OCI-LY3 (cell line): Measurements from ENCODE around the gene THRB.

Experiments
- H2AFZ ChIP-seq: fragments of 200-600, 300-600 bp; shearing (Covaris generic); 2 replicates; pipeline ENCODE4 v1.6.0; 2014; ENCODE audit warnings: antibody characterized with exemption, low read depth, low read length
- H3K27ac ChIP-seq: fragments of 200-600, 300-600 bp; sonication (generic); 2 replicates; pipeline ENCODE4 v1.5.1; 2014; ENCODE audit warnings: mild to moderate bottlenecking, low read length, moderate library complexity, mixed read lengths
- H3K27me3 ChIP-seq: fragments of 200-600, 300-600 bp; sonication (generic); 2 replicates; pipeline ENCODE4 v1.6.1; 2014; ENCODE audit warnings: low read depth, low read length, mixed read lengths
- H3K36me3 ChIP-seq: fragments of 200-600, 300-600 bp; sonication (generic); replicated peaks from 2 replicates; pipeline ENCODE3; 2014; ENCODE audit warnings: low read depth, low read length, mixed read lengths
- H3K4me1 ChIP-seq: fragments of 300-600, 200-600 bp; sonication (generic); 2 replicates; pipeline ENCODE4 v1.6.1; 2014; ENCODE audit warnings: low read length, mixed read lengths
- H3K4me2 ChIP-seq: fragments of 200-600, 300-600 bp; sonication (generic); 2 replicates; pipeline ENCODE4 v1.6.1; 2014; ENCODE audit warnings: low read length, mixed read lengths
- H3K4me3 ChIP-seq: fragments of 300-600, 200-600 bp; sonication (generic); 2 replicates; pipeline ENCODE4 v1.5.1; 2014; ENCODE audit warnings: antibody characterized with exemption, mild to moderate bottlenecking, low read length, moderate library complexity
- H3K79me2 ChIP-seq: fragments of 300-600, 200-600 bp; shearing (Covaris generic); 2 replicates; pipeline ENCODE4 v1.6.1; 2014; ENCODE audit warnings: mild to moderate bottlenecking, low read length, mixed read lengths
- H3K9ac ChIP-seq: fragments of 300-600, 200-600 bp; shearing (Covaris generic); 2 replicates; pipeline ENCODE4 v1.6.0; 2014; ENCODE audit warnings: mild to moderate bottlenecking, low read length, moderate library complexity
- H3K9me3 ChIP-seq: fragments of 200-600, 300-600 bp; shearing (Covaris generic); 2 replicates; pipeline ENCODE4 v1.6.1; 2014; ENCODE audit warnings: low read length, mixed read lengths; ENCODE audit not compliant: insufficient read depth
- H4K20me1 ChIP-seq: fragments of 200-600, 300-600 bp; sonication (generic); 2 replicates; pipeline ENCODE4 v1.6.1; 2016; ENCODE audit warnings: low read length, mixed read lengths; ENCODE audit not compliant: insufficient read depth
- EZH2phosphoT487 ChIP-seq: fragments of 200-600 bp; shearing (Covaris generic); IDR thresholded peaks from 2 replicates; pipeline ENCODE4 v1.6.1; 2018; ENCODE audit warnings: antibody characterized with exemption, mixed run types, low read depth
- TF ChIP-seq, protein P1 (sequence below): fragments of 200-600, 300-600 bp; sonication (generic); IDR thresholded peaks from 2 replicates; pipeline ENCODE4 v1.5.1; 2014; ENCODE audit warnings: antibody characterized with exemption, low read length, low read depth

The THRB gene

GRCh38 chr3:24513463-24513862 lies 18.8 kb upstream of the THRB start:
- Histone ChIP-seq H3K4me3 (no peak overlapping the region), H3K27ac (no peak overlapping the region), H3K79me2 (no peaks in the 10 kb centered on the region), H3K27me3 (peaks cover 72% of the 10 kb centered on the region), H3K9ac (no peak overlapping the region), H3K4me2 (no peak overlapping the region), H3K4me1 (peaks cover 7% of the 10 kb centered on the region), H3K9me3 (no peaks in the 10 kb centered on the region), H2AFZ (no peak overlapping the region), H3K36me3 (no peaks in the 10 kb centered on the region), H4K20me1 (no peaks in the 10 kb centered on the region; the same call in 1 of the 2 replicates)
- TF ChIP-seq EZH2phosphoT487 = no peak
- TF ChIP-seq, protein P1, sequence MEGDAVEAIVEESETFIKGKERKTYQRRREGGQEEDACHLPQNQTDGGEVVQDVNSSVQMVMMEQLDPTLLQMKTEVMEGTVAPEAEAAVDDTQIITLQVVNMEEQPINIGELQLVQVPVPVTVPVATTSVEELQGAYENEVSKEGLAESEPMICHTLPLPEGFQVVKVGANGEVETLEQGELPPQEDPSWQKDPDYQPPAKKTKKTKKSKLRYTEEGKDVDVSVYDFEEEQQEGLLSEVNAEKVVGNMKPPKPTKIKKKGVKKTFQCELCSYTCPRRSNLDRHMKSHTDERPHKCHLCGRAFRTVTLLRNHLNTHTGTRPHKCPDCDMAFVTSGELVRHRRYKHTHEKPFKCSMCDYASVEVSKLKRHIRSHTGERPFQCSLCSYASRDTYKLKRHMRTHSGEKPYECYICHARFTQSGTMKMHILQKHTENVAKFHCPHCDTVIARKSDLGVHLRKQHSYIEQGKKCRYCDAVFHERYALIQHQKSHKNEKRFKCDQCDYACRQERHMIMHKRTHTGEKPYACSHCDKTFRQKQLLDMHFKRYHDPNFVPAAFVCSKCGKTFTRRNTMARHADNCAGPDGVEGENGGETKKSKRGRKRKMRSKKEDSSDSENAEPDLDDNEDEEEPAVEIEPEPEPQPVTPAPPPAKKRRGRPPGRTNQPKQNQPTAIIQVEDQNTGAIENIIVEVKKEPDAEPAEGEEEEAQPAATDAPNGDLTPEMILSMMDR = no peak

DNA sequence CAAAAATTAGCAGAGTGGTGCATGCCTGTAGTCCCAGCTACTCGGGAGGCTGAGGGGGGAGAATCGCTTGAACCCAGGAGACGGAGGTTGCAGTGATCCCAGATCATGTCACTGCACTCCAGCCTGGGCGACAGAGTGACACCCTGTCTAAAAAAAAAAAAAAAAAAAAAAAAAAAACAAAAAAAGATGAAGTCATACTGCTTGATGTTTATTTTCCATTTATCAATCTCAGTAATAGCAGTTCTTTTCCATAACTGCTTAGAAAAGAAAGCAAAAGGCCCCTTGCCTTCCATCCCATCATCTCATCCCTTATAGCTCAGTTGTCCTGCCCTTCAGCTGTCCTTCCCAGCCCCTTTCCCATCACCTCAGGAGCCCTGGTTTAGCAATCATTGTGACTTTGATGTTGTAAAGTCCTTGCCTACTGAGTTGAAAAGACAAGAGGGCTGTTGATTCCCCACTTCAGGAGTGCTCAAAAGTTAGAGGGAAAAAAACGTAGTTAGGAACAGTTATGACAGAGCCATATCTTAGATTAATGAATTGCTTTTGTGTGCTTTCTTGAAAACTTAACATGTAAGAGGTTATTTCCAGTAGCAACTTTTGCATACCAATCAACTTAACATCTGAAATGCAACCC lies 18.0 kb upstream of the THRB start:
- Histone ChIP-seq H3K36me3 (no peaks in the 10 kb centered on the region), H3K9ac (no peak overlapping the region), H3K9me3 (no peaks in the 10 kb centered on the region), H3K4me1 (peaks cover 15% of the 10 kb centered on the region), H3K27me3 (peaks cover 69% of the 10 kb centered on the region), H3K27ac (no peak overlapping the region), H3K4me3 (no peak overlapping the region), H2AFZ (no peak overlapping the region), H3K4me2 (no peak overlapping the region), H4K20me1 (no peaks in the 10 kb centered on the region; the same call in 1 of the 2 replicates), H3K79me2 (no peaks in the 10 kb centered on the region)
- TF ChIP-seq, protein P1 = no peak
- no peak for TF ChIP-seq EZH2phosphoT487

DNA sequence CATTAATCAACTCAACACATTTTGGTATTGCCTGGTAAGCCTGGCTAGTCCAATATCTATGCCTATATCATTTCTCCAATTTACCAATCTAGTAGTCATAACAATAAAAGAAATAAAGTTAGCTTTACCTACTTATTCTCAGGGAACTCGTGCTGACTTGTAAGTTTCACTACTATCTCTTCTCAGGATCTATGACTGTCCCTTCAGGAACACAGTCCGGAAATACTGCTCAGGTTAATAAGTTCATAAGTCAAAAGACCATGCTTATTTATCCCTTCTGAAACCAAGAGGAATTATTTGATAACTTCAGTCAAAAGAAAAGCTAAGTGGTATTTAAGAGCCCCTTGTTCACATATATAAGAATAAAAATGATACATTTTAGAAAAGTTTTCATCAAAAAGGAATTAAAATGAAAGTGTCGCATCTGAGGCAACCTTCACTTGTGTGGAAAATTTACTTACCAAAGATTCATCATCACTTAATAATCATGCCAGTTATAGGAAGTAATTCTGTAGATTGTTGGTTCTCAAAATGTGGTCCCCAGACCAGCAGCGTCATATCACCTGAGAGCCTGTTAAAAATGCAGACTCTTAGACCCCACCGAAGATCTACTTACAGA lies 15.5 kb upstream of the THRB start:
- Histone ChIP-seq H3K9ac (no peak overlapping the region), H3K4me2 (no peak overlapping the region), H3K27ac (no peak overlapping the region), H3K79me2 (no peaks in the 10 kb centered on the region), H3K9me3 (no peaks in the 10 kb centered on the region), H4K20me1 (no peaks in the 10 kb centered on the region; the same call in 1 of the 2 replicates), H3K27me3 (peaks cover 53% of the 10 kb centered on the region), H3K4me1 (peaks cover 22% of the 10 kb centered on the region), H2AFZ (no peak overlapping the region), H3K36me3 (no peaks in the 10 kb centered on the region), H3K4me3 (no peak overlapping the region)
- no peak for TF ChIP-seq EZH2phosphoT487

GRCh38 chr3:24508423-24508839 lies 13.8 kb upstream of the THRB start:
- no peak for TF ChIP-seq EZH2phosphoT487
- TF ChIP-seq, protein P1 = no peak
- H3K4me3 ChIP-seq = no peak overlapping the region
- H3K27me3 ChIP-seq = peaks cover 53% of the 10 kb centered on the region
- H3K4me2 ChIP-seq = no peak overlapping the region
- H3K27ac ChIP-seq = no peak overlapping the region
- peaks cover 36% of the 10 kb centered on the region for H3K4me1 ChIP-seq
- no peaks in the 10 kb centered on the region for H3K79me2 ChIP-seq
- H3K9me3 ChIP-seq = no peaks in the 10 kb centered on the region
- no peaks in the 10 kb centered on the region for H3K36me3 ChIP-seq
- H4K20me1 ChIP-seq = peaks cover 6% of the 10 kb centered on the region; the same call in 1 of the 2 replicates
- no peak overlapping the region for H2AFZ ChIP-seq
- no peak overlapping the region for H3K9ac ChIP-seq
